ENCODE measurements around the gene MED26.
A peak's percentile ranks its signal among the peaks of the same experiment; 100 is the strongest.

The MED26 gene

GRCh38 chr19:16645140-16645539 is 17.1 kb upstream of the MED26 start:
- DNase-seq, result no peak

- DNase-seq, result no peak
Measured at GRCh38 chr19:16641695-16642094, 13.7 kb upstream of the MED26 start.

GRCh38 chr19:16640951-16641350 is 12.9 kb upstream of the MED26 start:
- no peak for DNase-seq

DNA sequence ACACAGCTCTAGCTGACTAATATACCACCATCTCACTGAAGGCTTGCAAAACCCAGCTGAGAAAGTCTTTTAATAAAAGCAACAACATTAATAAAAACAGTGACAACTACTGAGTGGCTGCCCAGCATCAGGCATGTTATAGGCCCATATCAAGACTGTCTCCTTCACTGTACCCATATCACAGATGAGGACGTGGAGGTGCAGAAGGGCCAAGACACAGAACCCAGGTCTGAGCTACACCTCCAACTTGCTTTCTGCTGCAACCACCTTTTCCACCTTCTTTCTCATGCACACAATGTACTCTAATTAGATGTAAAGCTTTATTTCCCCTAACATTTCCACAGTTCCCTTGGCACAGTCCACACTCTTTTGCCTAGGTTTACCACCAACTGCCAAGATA is 10.7 kb upstream of the MED26 start:
- no peak for DNase-seq

DNA sequence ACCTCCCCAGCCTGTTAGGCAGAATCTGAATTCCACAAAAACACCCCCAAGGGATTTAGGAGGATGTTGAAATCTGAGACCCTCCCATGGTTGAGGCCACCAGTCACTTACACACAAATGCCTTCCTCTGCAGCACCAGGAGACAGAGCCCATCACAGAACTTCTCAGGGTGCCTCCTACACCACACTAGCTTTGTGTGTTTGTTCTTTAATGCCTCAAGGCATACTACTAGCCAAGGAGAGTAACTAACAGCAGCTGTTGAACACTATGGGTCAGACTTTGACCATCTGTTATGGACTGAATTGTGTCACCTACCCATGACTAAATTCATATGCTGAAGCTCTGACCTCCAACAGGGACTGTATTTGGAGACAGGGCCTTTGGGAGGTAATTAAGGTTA is 9.5 kb upstream of the MED26 start:
- no peak for DNase-seq

- DNase-seq, result no peak
Measured at GRCh38 chr19:16631465-16631864, 3.5 kb upstream of the MED26 start.

GRCh38 chr19:16628984-16629691 is 1.1 kb upstream of the MED26 start:
- no peak for DNase-seq

GRCh38 chr19:16627928-16628182 is 149 bp downstream of the MED26 start:
- DNase-seq, result no peak

GRCh38 chr19:16627193-16627927 is 644 bp downstream of the MED26 start:
- DNase-seq, result peak; percentile 5

DNA sequence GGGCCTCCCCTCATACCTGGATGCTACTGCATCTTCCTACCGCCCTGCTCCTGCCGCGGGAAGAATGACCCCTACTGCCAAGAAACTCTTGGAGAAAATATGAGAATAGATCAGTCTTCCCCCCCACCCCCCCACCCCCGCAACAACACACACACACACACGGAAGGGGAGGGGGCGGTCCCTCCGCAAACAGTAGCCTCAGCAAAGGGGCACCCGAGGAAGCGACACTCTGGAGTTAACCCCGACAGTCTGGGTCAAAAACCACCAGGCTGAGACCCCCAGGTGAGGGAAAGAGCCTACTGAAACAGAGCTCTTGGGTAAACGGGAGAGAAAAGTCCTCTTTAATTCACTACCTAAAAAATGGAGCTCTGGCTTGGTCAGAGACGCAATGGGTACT is 1.2 kb downstream of the MED26 start:
- DNase-seq, result no peak

DNA sequence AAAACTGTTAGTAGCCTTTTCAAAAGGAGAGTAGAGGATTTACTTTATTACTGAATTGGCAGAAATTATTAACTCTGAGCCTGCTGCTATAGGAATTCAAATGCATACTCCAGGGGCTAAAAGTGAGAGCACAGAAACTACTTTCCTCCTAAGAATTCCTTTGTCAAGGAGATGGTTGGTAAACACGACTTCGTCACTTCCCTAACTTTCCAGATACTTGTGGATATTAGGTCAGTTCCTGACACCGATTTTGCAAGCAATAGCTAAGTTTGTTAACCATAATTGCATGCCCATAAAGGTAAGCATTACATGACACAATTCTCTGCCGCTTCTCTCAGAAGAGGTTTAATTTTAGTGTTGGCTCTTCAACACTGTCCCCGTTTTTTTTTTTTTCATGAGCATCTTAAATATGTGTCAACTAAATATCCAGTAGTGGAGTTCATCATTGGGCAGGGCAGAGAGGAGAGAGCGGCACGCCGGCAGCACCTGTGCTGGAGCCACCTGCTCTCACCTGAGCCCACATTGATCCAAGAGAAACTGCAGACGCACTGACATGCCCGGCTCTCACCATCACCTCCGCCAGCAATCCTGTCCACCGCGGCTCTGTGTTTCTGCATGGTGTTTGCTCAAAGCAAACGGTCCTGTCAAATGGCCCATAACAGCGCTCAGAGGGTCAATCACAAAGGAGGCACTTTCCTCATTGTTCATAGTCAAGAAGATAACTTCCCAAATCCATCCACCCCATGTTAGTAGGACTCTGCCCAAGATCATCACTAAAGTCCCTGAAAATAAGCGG is 2.6 kb downstream of the MED26 start:
- no peak for DNase-seq

DNA sequence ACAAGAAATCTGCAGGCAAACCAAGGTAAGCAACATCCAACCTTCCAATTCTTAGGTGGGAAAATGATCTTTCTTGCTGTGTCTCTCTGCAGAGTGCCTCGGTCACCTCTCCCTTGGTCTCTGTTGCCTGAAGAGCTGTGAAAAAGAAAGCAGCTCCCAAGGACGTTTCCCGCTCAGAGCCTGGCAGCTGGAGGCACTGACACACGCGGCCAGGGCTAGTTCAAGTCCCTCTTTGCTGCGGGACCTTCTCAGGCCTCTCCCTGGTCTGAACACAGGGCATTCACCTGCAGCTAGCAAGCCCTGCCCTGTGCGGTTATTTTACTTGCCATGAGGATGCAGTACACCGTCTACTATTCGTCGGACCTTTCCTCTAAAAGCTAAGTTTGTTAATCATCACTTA is 3.8 kb downstream of the MED26 start:
- DNase-seq, result no peak

DNA sequence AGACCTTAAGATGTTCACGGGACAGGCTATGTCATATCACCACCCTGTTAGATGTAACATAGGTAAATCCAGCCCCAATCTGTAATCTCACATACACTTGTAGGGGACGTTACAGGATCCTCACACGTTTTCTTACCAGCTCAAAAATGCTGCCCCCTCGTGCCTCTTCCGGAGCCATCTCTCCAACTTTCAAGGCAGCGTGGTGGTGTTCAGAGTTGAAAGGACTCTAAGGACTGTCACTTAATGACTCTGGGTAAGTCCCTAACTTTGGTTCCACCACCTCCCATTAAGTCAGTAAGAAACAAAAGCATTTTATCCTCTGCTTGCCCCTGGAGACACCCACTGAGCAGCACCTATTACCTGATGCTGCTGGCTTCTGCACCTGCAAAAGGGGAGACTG is 4.4 kb downstream of the MED26 start:
- no peak for DNase-seq

- DNase-seq, result no peak
Measured at GRCh38 chr19:16623066-16623465, 4.9 kb downstream of the MED26 start.

DNA sequence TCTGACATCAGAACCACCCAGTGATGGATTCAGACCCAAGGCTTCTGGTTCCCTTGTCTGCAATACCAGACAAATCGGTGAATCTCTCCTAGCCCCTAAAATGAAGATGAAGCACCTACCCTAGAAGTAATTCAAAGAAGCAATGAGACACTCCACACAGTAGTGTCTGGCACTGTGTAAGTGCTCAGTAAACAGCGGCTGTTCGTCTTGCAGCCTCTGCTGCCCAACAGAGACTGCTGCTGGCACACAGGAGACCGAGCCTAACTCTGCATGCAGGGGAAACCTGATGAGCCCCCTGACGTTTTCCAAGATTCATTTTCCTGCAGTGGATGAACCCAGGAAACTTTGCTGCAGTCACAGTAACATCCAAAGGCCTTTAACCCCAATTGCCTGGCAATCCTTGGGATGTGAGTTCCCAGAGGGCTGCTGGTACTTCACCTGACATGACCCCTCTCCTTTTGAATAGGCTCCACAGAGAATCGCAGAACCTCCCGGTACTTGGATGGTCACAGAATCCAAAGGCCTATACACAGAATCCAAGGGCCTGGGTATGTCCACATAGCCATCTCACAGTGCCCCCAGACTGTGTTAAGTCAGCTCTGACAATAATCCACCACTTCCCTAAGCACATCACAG is 6.7 kb downstream of the MED26 start:
- no peak for DNase-seq

GRCh38 chr19:16620584-16620983 is 7.4 kb downstream of the MED26 start:
- no peak for DNase-seq

DNA sequence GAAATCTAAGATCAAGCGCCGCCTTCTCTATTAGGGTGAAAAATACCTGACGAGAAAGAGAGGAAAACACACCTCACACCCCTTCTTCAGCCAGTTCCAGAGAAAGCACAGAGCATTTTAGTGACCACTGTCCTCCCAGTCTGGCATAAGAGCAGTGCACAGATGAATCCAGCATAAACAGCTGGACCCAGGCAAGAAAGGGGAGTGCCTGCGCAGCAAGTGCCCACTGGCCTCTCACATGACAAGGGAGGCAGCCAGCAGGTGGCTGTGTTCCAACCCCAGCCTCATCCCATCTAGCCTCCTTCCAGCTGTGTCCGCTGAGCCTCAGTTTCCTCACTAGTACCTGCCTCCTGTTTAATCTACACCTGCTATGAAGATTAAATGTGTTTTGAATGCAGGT is 8.0 kb downstream of the MED26 start:
- DNase-seq, result no peak

DNA sequence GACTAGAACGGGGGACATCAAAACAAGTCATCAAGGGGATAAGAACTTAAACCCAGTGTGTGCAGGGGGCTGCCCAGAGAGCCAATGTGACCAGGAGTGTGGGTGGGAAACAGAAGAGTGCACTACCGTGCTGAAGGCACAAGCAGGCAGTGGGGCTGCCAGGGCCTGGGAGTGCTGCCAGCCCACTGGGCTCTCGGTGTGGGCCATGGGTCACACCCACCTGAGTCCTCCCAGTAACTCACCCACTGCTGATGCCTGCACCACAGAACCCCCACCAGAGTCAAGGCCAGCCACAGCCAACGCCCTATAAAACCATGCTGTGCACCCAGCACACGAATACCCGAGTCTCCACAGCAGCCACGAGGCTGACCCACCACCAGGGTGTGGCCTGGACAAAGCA is 8.5 kb downstream of the MED26 start:
- DNase-seq, result no peak

DNA sequence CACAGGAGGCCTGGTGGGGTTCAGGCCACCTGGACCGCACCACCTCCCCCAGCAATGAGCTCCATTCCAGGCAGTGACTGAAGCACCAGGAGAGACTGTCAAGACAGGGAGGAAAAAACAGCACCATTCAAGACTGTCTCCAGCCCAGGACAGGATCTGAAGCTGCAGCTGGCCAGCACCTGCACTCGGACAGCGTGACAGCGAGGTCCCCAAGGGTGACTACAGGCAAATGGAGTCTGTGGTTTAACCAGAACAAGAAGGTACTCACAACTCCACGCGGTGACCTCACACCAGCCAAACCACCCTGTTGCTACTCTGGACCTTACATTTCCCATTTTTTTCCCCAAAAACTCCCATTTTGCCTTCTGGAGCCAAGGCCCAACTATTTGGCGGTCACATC is 9.8 kb downstream of the MED26 start:
- no peak for DNase-seq

DNA sequence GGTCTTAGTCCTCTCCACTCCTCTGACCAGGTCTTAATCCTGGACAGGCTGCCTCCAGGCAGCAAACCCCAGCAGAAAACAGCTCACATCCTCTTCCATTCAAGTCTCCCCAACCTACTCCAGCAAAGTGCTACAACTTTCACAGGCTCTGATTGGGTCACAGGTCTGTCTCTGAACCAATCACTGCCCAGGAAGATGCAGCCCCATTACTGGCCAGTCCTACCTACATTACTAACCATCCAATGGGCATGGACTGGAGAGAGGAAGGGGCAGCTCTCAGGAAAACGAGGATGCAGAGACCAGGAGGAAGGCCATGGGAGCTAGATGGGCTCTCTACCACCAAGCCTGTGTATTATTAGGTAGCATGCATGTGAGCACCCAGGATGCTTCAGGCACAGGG is 12.2 kb downstream of the MED26 start:
- no peak for DNase-seq

DNA sequence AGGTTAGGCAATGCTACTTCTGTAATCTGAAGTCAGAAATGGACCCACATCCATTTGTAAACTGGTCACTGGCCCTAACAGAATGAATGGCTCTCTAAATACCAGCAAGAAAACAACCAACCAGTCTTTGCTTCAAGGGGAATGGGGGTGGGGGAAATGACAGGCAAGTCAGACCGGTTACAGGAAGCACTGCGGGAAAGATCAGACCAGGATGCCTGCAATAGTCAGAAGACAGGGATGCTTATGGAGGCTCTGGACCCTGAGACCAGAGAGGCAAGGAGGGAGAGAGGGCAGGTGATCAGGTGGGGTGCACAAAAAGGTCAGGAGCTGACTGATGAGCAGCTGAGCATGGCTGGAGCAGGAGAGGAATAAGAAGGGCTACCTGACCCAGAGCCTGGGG is 13.1 kb downstream of the MED26 start:
- DNase-seq, result no peak

- DNase-seq, result no peak
Measured at GRCh38 chr19:16613841-16614240, 14.2 kb downstream of the MED26 start.

- DNase-seq, result no peak
Measured at GRCh38 chr19:16612636-16613035, 15.4 kb downstream of the MED26 start.

GRCh38 chr19:16611121-16611520 is 16.9 kb downstream of the MED26 start:
- DNase-seq, result no peak

Data from activated effector memory CD4-positive, alpha-beta T cell treated with Interleukin-2 at 50 U/mL for 16 hours (primary cell).